AG09319 (cell line): ENCODE measurements around the gene PITPNB.

Experiments used
- DNase-seq: peaks from one replicate; pipeline ENCODE4 v3.0.0-alpha.2; 2010; ENCODE audit warnings: low read depth; ENCODE audit errors: extremely low read depth
- TF ChIP-seq, protein P1 (sequence below): IDR thresholded peaks from 2 replicates; pipeline ENCODE4 v1.5.1; 2011; ENCODE audit warnings: low read depth, mild to moderate bottlenecking, inconsistent platforms, low read length, moderate library complexity

The PITPNB gene

DNA sequence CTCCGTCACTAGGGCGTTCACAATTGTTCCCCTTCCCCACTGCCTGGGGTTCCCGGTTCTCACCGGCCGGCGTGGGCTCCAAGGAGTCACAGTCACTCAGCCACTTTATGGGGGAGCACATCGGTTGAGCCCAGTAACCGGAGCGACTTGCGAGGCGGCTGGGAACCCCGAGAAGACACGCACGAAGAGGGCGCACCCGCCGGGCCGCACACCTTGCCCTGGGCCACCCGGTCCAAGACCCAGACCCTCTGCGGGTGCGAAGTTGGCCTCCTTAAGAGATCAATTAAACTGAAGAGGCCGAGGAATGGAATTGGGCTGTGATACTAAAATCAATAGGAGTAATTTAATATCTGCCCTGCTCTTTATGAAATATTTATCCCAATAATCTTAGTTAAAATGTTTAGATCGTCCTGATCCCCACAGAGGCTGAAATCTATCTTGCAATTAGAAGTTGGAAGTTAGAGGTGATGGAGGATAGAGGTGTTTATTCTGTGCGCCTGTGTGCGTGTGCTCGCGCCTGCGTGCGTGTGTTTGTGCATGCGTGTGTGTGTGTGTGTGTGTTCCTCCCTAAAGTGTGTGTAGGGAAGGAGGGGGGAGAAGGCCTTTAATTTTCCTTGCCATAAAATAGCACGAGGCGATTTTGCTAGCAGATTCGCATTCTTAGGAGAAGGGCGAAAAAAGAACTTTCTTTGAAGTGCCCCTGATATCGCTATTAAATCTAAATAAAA lies 116.5 kb downstream of the PITPNB start:
- DNase-seq: no peak
- TF ChIP-seq, protein P1, sequence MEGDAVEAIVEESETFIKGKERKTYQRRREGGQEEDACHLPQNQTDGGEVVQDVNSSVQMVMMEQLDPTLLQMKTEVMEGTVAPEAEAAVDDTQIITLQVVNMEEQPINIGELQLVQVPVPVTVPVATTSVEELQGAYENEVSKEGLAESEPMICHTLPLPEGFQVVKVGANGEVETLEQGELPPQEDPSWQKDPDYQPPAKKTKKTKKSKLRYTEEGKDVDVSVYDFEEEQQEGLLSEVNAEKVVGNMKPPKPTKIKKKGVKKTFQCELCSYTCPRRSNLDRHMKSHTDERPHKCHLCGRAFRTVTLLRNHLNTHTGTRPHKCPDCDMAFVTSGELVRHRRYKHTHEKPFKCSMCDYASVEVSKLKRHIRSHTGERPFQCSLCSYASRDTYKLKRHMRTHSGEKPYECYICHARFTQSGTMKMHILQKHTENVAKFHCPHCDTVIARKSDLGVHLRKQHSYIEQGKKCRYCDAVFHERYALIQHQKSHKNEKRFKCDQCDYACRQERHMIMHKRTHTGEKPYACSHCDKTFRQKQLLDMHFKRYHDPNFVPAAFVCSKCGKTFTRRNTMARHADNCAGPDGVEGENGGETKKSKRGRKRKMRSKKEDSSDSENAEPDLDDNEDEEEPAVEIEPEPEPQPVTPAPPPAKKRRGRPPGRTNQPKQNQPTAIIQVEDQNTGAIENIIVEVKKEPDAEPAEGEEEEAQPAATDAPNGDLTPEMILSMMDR: no peak
